ENCODE measurements around the gene IGSF21.

Gene IGSF21

DNA sequence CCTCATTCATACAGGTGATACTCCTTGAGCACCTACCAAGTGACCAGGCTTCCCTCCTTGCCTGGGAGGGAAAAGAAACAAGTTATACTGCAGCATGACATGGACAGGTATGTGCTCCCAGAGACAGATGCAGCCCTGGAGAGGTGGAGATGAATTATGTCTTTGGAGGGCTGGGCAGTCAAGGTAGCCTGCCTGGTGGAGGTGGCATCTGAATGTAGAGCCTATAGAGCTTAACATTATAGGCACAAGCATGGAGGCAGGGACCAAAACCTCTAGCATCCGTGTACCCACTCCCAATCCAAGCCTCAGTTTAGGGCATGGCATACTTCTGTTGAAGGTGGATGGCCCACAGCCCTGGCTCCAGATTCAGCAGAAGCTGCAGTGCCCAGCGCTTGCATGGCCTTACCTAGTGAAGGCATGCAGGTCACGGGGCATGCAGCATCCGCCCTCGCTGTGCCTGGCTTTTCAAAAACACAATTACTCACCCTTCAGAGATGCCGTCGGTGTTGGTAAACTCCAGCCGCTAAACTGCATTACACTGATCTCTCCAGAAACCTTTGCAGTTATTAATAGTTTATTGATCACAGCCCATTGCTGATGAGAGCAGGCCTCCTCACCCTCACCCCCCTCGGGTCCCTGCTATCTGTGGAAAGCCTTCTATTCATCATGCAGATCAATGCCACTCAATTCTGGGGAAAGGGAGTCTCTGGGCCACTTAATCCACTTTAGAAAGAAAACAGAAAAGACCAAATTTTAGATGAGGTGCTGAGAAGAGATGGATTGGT lies 222.1 kb downstream of the IGSF21 start:
- Histone ChIP-seq H3K9me2 (ENCODE audit: low read depth, low read length) (no peaks in the 10 kb centered on the region), H3K79me2 (ENCODE audit: insufficient read depth, low read length) (no peaks in the 10 kb centered on the region)

DNA sequence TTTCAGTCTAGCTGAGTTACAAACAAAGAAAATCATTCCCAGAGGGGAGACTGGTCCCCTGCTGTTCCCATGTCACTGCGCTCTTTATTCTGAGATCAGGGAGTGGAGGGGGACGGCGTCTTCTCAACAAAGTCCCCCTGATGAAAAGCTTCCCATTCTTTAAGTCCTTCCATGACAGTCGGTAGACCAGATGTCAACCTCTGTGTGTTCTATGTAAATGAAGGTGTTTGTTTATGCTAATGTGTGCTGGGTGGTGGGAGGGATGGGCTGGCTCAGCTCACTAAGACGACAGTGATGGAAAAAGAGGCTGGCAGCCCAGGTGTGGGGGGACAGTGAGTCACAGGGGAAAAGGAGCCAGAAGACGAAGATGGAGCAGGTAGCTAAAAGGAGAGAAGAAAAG lies 225.0 kb downstream of the IGSF21 start:
- Histone ChIP-seq H3K9me3 (ENCODE audit: low read length) (no peaks in the 10 kb centered on the region), H3K4me3 (ENCODE audit: low read depth, low read length, poor library complexity, severe bottlenecking) (no peak overlapping the region), H3K79me2 (ENCODE audit: insufficient read depth, low read length) (no peaks in the 10 kb centered on the region), H3K27ac (ENCODE audit: low read depth, low read length, poor library complexity, severe bottlenecking) (no peak overlapping the region), H3K9ac (ENCODE audit: low read length) (no peak overlapping the region), H3K36me3 (ENCODE audit: insufficient read depth, low read length) (no peaks in the 10 kb centered on the region), H2AFZ (ENCODE audit: low read length) (no peak overlapping the region), H3K27me3 (ENCODE audit: insufficient read depth, low read length) (no peaks in the 10 kb centered on the region; the same call in 1 of the 2 replicates), H4K20me1 (ENCODE audit: insufficient read depth, low read length) (no peaks in the 10 kb centered on the region), H3F3A (ENCODE audit: insufficient read depth, low read length) (no peaks in the 10 kb centered on the region), H3K4me1 (ENCODE audit: insufficient read depth, low read length, severe bottlenecking) (no peaks in the 10 kb centered on the region), H3K9me2 (ENCODE audit: low read depth, low read length) (no peaks in the 10 kb centered on the region), H3K4me2 (ENCODE audit: low read length) (no peak overlapping the region)
- TF ChIP-seq EZH2 (IDR thresholded peaks at IDR 0.05; ENCODE audit: borderline replicate concordance, low read length), result no peak
- TF ChIP-seq, protein P1, sequence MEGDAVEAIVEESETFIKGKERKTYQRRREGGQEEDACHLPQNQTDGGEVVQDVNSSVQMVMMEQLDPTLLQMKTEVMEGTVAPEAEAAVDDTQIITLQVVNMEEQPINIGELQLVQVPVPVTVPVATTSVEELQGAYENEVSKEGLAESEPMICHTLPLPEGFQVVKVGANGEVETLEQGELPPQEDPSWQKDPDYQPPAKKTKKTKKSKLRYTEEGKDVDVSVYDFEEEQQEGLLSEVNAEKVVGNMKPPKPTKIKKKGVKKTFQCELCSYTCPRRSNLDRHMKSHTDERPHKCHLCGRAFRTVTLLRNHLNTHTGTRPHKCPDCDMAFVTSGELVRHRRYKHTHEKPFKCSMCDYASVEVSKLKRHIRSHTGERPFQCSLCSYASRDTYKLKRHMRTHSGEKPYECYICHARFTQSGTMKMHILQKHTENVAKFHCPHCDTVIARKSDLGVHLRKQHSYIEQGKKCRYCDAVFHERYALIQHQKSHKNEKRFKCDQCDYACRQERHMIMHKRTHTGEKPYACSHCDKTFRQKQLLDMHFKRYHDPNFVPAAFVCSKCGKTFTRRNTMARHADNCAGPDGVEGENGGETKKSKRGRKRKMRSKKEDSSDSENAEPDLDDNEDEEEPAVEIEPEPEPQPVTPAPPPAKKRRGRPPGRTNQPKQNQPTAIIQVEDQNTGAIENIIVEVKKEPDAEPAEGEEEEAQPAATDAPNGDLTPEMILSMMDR (IDR thresholded peaks at IDR 0.05; ENCODE audit: low read length), result no peak

More for the DNA sequence above, 222.1 kb downstream of the IGSF21 start:
- H3K4me2 ChIP-seq (ENCODE audit: low read length), result no peak overlapping the region
- H3K9me3 ChIP-seq (ENCODE audit: low read length), result no peaks in the 10 kb centered on the region
- no peak overlapping the region for H3K27ac ChIP-seq (ENCODE audit: low read depth, low read length, poor library complexity, severe bottlenecking)
- no peaks in the 10 kb centered on the region; the same call in 1 of the 2 replicates for H3K27me3 ChIP-seq (ENCODE audit: insufficient read depth, low read length)
- no peaks in the 10 kb centered on the region for H3K36me3 ChIP-seq (ENCODE audit: insufficient read depth, low read length)
- no peaks in the 10 kb centered on the region for H4K20me1 ChIP-seq (ENCODE audit: insufficient read depth, low read length)
- H3K4me3 ChIP-seq (ENCODE audit: low read depth, low read length, poor library complexity, severe bottlenecking), result no peak overlapping the region
- H3K9ac ChIP-seq (ENCODE audit: low read length), result no peak overlapping the region
- no peak overlapping the region for H2AFZ ChIP-seq (ENCODE audit: low read length)
- no peaks in the 10 kb centered on the region for H3F3A ChIP-seq (ENCODE audit: insufficient read depth, low read length)
- H3K4me1 ChIP-seq (ENCODE audit: insufficient read depth, low read length, severe bottlenecking), result no peaks in the 10 kb centered on the region
- no peak for TF ChIP-seq EZH2 (IDR thresholded peaks at IDR 0.05; ENCODE audit: borderline replicate concordance, low read length)
- TF ChIP-seq, protein P1 (IDR thresholded peaks at IDR 0.05; ENCODE audit: low read length), result no peak

- H3K27ac ChIP-seq (ENCODE audit: low read depth, low read length, poor library complexity, severe bottlenecking), result no peak overlapping the region
- TF ChIP-seq, protein P1 (IDR thresholded peaks at IDR 0.05; ENCODE audit: low read length), result no peak
- TF ChIP-seq EZH2 (IDR thresholded peaks at IDR 0.05; ENCODE audit: borderline replicate concordance, low read length), result no peak
- H3K36me3 ChIP-seq (ENCODE audit: insufficient read depth, low read length), result no peaks in the 10 kb centered on the region
- no peak overlapping the region for H2AFZ ChIP-seq (ENCODE audit: low read length)
- no peak overlapping the region for H3K4me2 ChIP-seq (ENCODE audit: low read length)
- H3K9ac ChIP-seq (ENCODE audit: low read length), result no peak overlapping the region
- no peaks in the 10 kb centered on the region for H3K9me3 ChIP-seq (ENCODE audit: low read length)
- no peak overlapping the region for H3K4me3 ChIP-seq (ENCODE audit: low read depth, low read length, poor library complexity, severe bottlenecking)
- no peaks in the 10 kb centered on the region for H3F3A ChIP-seq (ENCODE audit: insufficient read depth, low read length)
- no peaks in the 10 kb centered on the region for H3K27me3 ChIP-seq (ENCODE audit: insufficient read depth, low read length)
- no peaks in the 10 kb centered on the region for H3K9me2 ChIP-seq (ENCODE audit: low read depth, low read length)
- H4K20me1 ChIP-seq (ENCODE audit: insufficient read depth, low read length), result no peaks in the 10 kb centered on the region
- H3K79me2 ChIP-seq (ENCODE audit: insufficient read depth, low read length), result no peaks in the 10 kb centered on the region
- no peaks in the 10 kb centered on the region for H3K4me1 ChIP-seq (ENCODE audit: insufficient read depth, low read length, severe bottlenecking)
These were observed 225.6 kb downstream of the IGSF21 start for GRCh38 chr1:18333220-18333619.

Measured in OCI-LY1 (cell line).